WERI-Rb-1 (cell line): Measurements from ENCODE around the gene GPR84.

Experiments
- DNase-seq: peaks from one replicate; pipeline ENCODE4 v3.0.0-alpha.2; 2020
- H3K27ac ChIP-seq: fragments of 250-450 bp; sonication (Bioruptor Pico); 2 replicates; pipeline ENCODE4 v1.5.1; 2020; ENCODE audit warnings: mild to moderate bottlenecking, moderate library complexity
- H3K27me3 ChIP-seq: fragments of 250-450 bp; sonication (Bioruptor Pico); 2 replicates; pipeline ENCODE4 v1.5.1; 2021; ENCODE audit warnings: mild to moderate bottlenecking, low read depth, moderate library complexity; ENCODE audit not compliant: insufficient read depth, severe bottlenecking
- H3K36me3 ChIP-seq: fragments of 250-450 bp; sonication (Bioruptor Pico); 2 replicates; pipeline ENCODE4 v1.5.1; 2020; ENCODE audit warnings: mild to moderate bottlenecking, moderate library complexity
- H3K4me3 ChIP-seq: 2 replicates; pipeline ENCODE4 v1.5.1; 2011; ENCODE audit warnings: low read depth, mild to moderate bottlenecking, control low read depth, low read length
- H3K9me3 ChIP-seq: fragments of 250-450 bp; sonication (Bioruptor Pico); 2 replicates; pipeline ENCODE4 v1.5.1; 2021; ENCODE audit warnings: mild to moderate bottlenecking, moderate library complexity; ENCODE audit not compliant: severe bottlenecking
- CTCF ChIP-seq: IDR thresholded peaks from 2 replicates; pipeline ENCODE4 v1.5.1; 2011; ENCODE audit warnings: low read depth, mild to moderate bottlenecking, control low read depth, inconsistent platforms, low read length

The GPR84 gene

GRCh38 chr12:54375259-54375579, 10.9 kb upstream of the GPR84 start:
- DNase-seq: no peak
- peaks cover 97% of the 10 kb centered on the region for H3K36me3 ChIP-seq
- no peak overlapping the region for H3K27ac ChIP-seq
- H3K27me3 ChIP-seq: no peaks in the 10 kb centered on the region
- no peaks in the 10 kb centered on the region for H3K9me3 ChIP-seq
- H3K4me3 ChIP-seq: no peak overlapping the region
- no peak for TF ChIP-seq CTCF

- H3K36me3 ChIP-seq: peaks cover 94% of the 10 kb centered on the region
- no peak overlapping the region for H3K4me3 ChIP-seq
- no peaks in the 10 kb centered on the region for H3K27me3 ChIP-seq
- no peak for DNase-seq
- TF ChIP-seq CTCF: no peak
- H3K27ac ChIP-seq: no peak overlapping the region
- H3K9me3 ChIP-seq: no peaks in the 10 kb centered on the region
These were observed 10.4 kb upstream of the GPR84 start for GRCh38 chr12:54374562-54375258.

GRCh38 chr12:54373649-54374561, 9.6 kb upstream of the GPR84 start:
- no peaks in the 10 kb centered on the region for H3K27me3 ChIP-seq
- no peak for TF ChIP-seq CTCF
- no peaks in the 10 kb centered on the region for H3K9me3 ChIP-seq
- no peak overlapping the region for H3K27ac ChIP-seq
- no peak for DNase-seq
- H3K4me3 ChIP-seq: no peak overlapping the region
- H3K36me3 ChIP-seq: peaks cover 97% of the 10 kb centered on the region

GRCh38 chr12:54372113-54372806, 8.0 kb upstream of the GPR84 start:
- H3K27ac ChIP-seq: no peak overlapping the region
- TF ChIP-seq CTCF: no peak
- DNase-seq: no peak

GRCh38 chr12:54371328-54372112, 7.2 kb upstream of the GPR84 start:
- Histone ChIP-seq H3K4me3 (no peak overlapping the region), H3K36me3 (peaks cover 75% of the 10 kb centered on the region), H3K9me3 (no peaks in the 10 kb centered on the region), H3K27me3 (no peaks in the 10 kb centered on the region), H3K27ac (peak overlapping the region; percentile 61)
- DNase-seq: no peak
- TF ChIP-seq CTCF: no peak

More at GRCh38 chr12:54372113-54372806, 8.0 kb upstream of the GPR84 start:
- no peaks in the 10 kb centered on the region for H3K9me3 ChIP-seq
- no peaks in the 10 kb centered on the region for H3K27me3 ChIP-seq
- H3K36me3 ChIP-seq: peaks cover 83% of the 10 kb centered on the region
- no peak overlapping the region for H3K4me3 ChIP-seq
